IPS-NIHi7 (cell line): Measurements from ENCODE around the gene MIEF1.
"Not testable (repeated sequence)": the region's sequence is repeated elsewhere in the genome, so short reads cannot be mapped to it uniquely, and the experiment has no call there.

Experiments used
- DNase-seq: peaks from one replicate; pipeline ENCODE4 v3.0.0; 2012; ENCODE audit warnings: mixed read lengths; ENCODE audit errors: extremely low spot score

Gene MIEF1

DNA sequence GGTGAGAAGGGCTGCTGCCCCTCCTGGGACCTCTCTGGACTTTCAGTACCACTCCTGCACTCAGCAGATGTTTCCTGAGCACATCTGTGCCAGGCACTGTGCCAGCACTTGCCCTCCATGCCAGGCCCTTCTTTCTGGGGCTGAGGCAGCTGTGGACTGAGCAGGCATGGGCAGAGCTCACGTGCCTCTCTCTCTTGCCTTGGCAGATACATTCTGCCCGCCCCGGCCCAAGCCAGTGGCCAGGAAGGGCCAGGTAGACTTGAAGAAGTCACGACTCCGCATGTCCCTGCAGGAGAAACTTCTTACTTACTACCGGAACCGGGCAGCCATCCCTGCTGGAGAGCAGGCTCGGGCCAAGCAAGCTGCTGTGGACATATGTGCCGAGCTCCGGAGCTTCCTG lies 9.9 kb downstream of the MIEF1 start:
- no peak for DNase-seq

DNA sequence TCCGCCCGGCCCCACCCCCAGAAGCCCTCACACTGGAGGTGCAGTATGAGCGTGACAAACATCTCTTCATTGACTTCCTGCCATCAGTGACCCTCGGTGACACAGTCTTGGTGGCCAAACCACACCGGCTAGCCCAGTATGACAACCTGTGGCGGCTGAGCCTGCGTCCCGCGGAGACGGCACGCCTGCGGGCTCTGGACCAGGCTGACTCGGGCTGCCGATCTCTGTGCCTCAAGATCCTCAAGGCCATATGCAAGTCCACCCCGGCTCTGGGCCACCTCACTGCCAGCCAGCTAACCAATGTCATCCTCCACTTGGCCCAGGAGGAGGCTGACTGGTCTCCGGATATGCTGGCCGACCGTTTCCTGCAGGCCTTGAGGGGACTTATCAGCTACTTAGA lies 11.7 kb downstream of the MIEF1 start:
- no peak for DNase-seq

DNA sequence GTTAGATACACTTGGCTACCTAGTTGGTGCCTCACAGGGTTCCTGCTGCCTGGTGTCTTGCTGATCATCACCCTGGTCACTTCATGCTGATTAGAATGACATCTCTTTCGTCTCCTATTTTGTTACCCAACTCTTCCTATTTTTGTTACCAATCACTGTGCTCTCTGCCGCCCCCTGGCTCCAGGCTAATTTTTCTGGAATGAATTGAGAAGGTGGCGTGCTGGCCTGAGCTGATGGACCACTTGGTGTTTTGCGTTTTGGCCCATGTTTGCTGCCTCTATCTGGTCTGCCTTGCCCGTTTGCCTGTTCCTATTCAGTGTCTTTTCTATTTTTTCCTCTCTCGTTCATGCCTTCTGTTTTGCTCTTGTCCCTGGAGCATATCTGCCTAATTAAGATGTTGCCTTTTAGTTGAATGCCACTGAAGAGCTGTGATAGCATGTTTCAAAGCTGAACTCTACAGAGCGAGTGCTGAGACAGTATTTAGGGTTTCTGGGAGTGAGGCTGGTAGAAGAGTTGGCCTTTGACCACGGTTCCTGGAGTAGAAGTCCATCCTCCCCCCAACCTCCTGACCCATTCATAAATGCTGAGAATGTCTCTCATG lies 12.4 kb downstream of the MIEF1 start:
- DNase-seq: no peak

DNA sequence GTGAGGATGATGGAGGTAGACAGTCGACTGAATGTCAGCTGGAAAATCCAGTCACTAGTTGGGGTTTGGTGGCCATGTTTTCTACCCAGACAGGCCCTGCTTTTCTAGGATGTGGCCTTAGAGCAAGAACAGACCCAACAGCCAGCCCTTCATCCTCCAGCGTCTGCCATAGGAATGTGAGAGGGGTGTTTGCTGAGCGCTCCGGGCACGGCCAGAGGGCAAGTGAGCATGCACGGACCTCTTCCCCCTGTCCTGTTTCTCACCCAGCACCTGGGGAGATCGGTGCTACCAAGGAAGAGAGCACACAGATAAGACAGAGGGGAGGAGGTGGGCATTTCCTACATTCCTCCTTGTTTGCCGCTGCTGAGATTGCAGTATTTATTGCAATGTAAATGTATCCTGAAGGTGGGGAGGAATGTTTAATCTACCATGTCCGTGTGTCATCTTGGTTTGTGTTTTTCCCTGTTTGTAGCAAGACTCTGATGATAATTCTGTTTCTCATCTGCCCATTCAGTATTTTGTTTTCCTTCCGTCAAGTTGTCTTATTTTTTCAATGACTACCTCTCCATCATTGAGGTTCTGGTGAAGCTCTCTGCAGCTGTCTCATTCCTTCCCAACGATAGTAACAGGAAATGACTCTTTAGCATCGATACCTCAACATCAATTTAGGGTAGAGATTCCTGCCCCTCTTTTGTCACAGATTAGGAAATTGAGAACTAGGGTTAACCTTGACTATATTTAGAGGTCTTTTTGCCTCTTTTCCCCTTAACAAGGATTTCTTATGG lies 13.4 kb downstream of the MIEF1 start:
- DNase-seq: no peak

DNA sequence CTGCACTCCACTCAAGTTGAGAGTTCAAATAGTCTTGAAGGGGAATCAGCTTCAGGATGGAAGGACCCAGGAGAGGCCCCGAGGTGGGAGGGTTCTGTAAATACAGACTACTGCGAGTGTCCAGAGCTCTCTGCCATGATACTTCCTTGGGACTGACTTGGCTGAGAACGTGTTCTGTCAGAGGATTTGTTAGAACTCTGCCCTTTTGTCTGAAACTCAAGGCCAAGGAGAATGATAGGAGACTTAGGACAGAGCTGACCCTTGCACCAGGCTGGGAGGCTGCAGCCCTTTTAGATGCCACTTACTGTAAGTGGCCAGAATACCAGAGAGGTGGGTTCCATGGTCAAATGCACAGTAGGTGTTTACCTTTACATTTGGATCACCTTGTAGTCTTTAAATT lies 15.4 kb downstream of the MIEF1 start:
- DNase-seq: no peak

DNA sequence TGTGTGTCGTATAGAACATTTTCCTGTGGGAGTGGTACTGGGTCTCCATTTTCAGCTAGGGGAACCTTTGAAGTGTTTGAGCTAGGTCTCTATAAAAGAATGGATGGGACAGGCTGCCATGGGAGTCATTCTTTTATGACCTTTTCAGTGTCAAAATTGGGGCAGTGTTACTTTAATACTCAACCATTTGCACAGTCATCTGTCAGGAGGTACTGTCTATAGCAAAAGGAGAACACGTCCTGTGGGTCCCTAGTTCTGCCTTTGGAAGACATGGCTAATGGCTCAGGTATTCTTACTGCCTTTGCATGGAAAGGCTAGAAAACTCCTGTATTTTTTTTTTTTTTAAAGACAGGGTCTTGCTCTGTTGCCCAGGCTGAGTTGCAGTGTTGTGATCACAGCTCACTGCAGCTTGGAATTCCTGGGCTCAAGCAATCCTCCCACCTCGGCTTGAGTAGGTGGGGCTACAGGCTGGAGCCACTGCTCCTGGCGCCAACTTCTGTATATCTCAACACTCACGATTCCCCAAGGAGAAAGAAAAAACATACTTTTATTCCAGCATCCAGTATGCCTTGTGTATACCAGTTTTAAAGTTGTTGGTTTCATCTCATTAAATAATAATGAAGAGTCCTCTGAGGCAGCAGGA lies 16.2 kb downstream of the MIEF1 start:
- DNase-seq: no peak

DNA sequence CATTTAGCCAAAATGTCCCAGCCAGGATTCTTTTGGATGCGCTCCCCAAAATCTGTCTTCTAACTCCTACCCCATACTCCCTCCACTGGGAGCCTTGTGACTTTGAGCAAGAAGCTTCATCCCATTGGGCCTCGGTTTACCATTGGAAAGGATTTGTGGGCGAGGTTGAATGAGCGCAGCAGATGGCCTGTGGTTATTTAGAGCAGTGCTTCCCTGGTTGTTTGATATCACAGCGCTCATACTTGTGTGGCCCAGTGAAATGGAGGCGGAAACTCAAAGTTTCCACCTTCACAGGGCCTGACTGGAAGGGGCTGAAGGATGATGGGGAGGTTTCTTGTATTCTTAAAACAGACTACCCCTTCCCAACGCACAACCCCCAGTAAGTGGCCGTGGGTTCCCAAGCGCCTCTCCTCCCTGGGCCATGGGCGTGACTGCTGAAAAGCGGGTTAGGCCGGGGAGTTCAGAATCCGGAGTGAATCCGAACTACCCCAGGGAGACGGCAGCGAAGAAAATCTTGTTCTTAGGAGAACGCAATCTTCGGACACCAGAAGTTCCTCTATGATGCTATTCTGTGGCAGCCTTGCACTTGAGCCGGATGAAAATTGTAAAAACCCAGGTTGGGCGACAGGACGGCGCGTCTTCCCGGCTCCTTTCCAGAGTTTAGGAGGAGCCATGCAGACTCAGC lies 17.0 kb downstream of the MIEF1 start:
- DNase-seq: no peak

DNA sequence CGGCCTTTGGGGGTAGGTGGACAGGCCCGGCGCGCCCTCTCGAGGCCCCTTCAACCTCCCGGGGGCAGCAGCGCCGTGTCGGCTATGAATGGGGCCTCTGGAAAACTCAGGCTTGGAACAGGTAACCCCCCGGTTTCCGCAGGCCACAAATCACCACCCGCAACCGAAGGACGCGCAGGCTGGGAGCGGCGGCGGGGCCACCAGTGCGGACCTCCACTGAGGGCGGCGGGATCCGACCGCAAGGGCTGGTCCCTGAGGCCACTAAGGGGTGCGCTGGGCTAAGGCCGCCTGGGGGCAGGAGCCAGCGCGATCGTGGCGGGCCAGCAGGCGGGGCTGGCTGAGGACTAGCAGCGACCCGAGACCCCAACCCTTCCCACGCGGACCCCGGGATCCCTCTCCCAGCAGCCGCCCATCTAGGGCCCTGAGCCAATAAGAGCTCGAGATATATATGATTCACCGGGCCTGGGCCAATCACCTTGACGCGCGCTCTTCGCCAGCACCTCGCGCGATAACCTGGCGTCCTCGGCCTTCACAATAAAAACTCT lies 17.7 kb downstream of the MIEF1 start:
- peak; percentile 98 for DNase-seq

DNA sequence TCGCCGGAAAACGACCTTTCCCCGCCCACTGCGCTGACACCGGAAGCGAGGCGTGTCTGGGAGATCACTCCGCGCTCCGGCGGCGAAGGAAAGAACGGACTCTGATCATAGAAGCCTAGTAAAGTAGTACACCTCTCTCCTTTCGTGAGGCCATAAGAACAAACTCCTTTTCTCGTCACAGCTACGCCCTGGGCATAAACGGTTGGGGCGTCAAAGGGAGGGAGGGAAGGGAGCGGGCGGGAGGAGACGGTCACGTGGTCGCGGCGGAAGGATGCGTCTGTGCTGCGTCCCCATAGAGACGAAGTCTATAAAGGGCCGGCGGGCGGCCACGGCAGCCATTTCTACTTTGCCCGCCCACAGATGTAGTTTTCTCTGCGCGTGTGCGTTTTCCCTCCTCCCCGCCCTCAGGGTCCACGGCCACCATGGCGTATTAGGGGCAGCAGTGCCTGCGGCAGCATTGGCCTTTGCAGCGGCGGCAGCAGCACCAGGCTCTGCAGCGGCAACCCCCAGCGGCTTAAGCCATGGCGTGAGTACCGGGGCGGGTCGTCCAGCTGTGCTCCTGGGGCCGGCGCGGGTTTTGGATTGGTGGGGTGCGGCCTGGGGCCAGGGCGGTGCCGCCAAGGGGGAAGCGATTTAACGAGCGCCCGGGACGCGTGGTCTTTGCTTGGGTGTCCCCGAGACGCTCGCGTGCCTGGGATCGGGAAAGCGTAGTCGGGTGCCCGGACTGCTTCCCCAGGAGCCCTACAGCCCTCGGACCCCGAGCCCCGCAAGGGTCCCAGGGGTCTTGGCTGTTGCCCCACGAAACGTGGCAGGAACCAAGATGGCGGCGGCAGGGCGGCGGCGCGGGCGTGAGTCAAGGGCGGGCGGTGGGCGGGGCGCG lies 18.4 kb downstream of the MIEF1 start, which contains the start of gene ATF4:
Gene ATF4 (plus strand): TSS at position 337 of the 880 bp plus-strand sequence. CDS start 884 bp downstream, outside the sequence.
- DNase-seq: peak; percentile 65

DNA sequence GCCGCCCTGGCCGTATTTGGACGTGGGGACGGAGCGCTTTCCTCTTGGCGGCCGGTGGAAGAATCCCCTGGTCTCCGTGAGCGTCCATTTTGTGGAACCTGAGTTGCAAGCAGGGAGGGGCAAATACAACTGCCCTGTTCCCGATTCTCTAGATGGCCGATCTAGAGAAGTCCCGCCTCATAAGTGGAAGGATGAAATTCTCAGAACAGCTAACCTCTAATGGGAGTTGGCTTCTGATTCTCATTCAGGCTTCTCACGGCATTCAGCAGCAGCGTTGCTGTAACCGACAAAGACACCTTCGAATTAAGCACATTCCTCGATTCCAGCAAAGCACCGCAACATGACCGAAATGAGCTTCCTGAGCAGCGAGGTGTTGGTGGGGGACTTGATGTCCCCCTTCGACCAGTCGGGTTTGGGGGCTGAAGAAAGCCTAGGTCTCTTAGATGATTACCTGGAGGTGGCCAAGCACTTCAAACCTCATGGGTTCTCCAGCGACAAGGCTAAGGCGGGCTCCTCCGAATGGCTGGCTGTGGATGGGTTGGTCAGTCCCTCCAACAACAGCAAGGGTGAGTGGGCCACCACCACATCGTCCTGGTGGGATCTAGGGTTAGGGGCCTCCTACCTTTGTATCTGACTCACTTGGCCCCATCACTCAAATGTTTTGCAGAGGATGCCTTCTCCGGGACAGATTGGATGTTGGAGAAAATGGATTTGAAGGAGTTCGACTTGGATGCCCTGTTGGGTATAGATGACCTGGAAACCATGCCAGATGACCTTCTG lies 19.2 kb downstream of the MIEF1 start:
- DNase-seq: not testable (repeated sequence)

DNA sequence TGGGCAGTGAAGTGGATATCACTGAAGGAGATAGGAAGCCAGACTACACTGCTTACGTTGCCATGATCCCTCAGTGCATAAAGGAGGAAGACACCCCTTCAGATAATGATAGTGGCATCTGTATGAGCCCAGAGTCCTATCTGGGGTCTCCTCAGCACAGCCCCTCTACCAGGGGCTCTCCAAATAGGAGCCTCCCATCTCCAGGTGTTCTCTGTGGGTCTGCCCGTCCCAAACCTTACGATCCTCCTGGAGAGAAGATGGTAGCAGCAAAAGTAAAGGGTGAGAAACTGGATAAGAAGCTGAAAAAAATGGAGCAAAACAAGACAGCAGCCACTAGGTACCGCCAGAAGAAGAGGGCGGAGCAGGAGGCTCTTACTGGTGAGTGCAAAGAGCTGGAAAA lies 20.0 kb downstream of the MIEF1 start:
- not testable (repeated sequence) for DNase-seq

DNA sequence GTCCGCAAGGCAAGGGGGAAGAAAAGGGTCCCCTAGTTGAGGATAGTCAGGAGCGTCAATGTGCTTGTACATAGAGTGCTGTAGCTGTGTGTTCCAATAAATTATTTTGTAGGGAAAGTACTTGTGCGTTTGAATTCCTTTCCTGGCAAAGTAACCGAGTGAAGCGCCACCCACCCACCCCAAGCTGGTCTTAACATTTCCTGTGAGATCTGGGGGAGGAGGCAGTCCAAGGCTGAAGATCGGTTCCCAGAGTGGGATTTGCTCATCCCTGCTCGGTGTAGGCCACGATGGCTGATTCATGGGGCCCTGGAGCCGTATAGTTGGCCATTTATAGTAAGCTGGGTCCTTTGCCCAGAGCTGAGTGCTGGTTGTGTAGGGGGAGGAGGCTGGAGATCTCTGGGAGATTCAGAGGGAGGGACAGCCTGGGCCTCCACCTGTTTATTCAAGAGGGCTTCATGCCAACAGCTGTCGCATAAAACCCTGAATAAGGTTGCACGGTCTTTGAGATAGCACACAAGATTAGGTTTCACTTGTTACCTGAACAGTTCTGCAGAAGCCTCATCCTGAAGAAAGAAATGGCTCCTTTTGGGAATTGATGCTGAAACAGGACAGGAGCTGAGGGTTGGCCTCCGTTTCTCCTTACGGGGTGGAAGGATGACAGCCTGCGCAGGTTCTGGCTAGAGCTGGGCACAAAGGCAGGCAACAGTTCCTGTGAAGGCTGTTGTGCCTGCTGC lies 20.6 kb downstream of the MIEF1 start:
- DNase-seq: no peak

DNA sequence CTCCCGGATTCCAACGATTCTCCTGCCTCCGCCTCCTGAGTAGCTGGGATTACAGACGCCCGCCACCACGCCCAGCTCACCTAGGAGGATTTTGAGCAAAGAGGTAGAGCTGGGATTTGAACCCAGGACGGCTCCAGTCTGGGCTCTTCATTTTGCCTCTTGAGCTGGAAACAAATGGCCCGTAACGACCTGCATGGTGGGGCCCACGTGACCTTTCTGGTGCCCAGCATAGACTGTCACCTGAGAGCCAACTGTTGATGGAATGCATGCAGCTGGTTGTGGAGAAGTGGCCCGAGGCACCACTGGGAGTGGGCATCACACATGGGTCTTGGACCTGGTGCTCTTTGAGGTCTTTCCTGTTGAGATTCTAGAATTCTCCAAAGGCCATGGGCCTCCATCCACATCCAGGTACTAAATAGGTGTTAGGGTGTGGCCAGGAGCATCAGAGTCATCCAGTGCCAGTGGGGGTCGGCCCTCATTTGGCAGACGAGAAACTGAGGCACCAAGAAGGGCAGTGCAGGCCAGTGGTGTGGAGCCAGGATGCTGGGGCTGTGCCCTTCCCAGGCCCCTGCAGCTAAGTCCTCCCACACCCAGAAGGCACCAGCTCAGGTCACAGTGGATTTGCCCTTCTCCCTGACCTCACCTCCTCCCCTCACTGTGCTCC lies 22.1 kb downstream of the MIEF1 start:
- DNase-seq: no peak

DNA sequence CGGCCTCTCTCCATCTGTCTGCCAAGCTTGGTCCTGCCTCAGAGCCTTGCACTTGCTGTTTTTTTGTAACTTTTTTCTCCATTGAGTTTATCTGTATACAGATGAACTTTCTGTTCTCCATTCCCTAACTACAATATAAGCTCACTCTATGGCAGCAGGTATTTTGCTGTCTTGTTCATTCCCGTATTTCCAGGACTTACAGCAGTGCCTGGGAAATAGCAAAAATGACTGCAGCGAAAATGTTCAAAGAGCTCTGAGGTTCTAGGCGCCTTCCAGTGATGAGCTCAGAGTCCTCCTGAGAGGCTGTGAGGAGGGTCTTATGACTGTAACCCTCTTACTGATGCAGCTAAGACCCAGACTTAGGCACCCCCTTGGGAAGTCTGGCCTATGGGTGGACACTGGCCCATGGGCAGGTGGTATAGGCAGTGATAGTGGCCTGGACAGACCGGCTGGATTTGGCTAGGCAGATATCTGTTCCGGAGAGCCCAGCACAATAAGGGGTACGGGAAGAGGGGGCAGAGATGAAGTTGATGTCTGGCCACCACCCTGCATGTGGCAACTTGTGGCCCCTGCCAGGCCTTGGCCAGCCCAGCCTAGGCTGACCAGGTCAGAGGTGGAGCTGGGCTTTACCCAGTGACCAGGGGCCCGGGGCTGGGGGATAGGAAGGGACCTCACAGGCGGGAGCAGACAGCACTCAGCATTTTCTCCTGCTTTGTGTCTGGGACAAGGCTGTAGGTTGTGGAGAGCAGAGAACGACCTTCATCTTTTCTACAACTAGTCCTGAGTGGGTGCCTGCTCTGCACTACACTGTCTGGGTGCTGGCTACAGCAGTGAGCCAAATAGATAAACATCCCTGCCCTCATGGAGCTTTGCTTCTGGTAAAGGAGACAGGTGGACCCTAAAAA lies 22.9 kb downstream of the MIEF1 start:
- DNase-seq: no peak

DNA sequence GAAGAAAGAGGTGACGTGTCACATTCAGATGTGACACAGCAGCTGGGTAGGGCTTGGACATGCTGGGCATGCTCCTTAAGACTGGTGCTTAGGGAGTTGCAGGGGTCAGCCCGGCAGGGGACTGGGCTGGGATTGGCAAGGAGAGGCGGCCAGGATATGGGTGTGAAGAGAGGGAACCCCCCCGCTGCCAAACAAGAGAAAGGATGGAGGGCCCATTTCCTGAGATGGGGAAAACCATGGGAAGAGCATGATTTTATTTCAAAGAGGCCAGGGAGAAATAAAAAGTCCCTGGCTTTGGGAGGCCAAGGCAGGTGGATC lies 23.5 kb downstream of the MIEF1 start:
- DNase-seq: no peak

DNA sequence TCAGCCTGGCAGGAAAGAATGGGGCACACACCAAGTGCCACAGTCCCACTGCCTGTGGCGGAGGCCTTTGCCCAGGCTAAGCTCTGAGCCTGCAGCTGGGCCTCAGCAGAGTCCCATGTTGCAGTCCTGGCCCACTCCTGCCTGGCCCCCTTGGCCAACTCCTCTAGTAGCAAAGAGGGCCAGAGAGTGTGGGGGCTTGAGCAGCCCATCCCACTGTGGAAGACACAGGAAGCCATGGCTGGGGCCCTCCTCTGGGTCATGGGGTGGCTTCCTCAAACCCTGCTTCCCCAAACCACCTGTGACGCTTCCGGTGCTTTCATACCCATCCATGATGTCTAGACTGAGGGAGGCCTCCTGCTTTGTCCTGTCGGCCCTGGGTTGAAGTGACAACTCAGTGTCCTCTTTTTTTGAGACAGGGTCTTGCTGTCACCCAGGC lies 24.7 kb downstream of the MIEF1 start:
- no peak for DNase-seq

DNA sequence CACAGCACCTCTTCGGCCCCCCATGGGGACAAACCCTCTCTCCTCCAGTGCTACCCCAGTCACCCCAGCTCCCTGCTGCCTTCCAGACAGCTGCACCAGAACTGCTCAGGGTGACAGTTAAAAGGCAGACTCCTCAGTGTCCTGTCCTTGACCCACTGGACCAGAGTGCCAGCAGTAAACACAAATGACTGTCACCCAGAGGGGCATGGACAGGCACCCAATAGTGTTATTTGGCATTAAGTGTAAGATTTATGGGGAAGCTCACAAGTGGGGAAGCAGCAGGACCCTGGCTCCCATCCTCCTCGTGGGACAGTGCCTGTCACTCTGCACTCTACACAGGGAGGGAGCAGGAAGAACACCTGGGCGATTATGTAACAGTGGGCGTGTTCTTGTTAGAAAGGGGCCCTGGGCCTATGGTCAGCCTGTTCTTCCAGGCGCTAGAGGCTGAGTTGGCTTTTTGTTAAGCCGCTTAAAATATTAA lies 25.4 kb downstream of the MIEF1 start:
- DNase-seq: no peak

DNA sequence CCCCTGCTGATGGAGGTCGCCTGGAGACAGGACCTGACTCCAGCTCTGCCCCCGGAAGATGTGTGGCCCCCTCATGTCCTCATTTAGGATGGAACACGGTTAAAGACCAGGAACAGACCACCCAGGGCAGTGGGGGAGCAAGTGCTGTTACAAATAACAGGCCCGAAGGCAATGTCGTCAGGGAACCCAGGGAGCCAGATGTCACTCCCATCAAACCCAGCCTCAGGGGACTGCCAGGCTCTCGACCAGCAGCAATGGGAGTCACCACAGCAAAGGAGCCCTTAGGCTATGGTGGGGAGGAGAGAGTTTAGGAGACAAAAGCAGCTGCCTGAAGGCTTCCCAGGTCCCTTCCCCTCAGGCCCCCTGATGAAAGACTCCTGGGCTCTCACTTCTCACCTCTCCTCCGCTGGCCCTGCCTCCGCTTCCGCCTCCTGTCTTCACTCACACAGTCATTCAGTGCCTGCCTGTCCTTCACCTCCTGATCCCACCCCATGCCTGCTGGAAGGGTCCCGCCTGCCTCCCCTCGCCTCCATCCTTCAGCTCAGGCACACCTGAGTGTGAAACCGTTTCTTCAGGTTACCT lies 26.1 kb downstream of the MIEF1 start:
- no peak for DNase-seq
